ENCODE measurements around the gene ANKRD6. TPM values are rescaled to one million over a fixed set of nuclear protein-coding genes. Genes with fewer than 3 reads are reported as not detected.

Gene ANKRD6
- total and polyA plus RNA-seq, 9 donors = 5.9 to 12.2 (median 7.7) TPM

DNA sequence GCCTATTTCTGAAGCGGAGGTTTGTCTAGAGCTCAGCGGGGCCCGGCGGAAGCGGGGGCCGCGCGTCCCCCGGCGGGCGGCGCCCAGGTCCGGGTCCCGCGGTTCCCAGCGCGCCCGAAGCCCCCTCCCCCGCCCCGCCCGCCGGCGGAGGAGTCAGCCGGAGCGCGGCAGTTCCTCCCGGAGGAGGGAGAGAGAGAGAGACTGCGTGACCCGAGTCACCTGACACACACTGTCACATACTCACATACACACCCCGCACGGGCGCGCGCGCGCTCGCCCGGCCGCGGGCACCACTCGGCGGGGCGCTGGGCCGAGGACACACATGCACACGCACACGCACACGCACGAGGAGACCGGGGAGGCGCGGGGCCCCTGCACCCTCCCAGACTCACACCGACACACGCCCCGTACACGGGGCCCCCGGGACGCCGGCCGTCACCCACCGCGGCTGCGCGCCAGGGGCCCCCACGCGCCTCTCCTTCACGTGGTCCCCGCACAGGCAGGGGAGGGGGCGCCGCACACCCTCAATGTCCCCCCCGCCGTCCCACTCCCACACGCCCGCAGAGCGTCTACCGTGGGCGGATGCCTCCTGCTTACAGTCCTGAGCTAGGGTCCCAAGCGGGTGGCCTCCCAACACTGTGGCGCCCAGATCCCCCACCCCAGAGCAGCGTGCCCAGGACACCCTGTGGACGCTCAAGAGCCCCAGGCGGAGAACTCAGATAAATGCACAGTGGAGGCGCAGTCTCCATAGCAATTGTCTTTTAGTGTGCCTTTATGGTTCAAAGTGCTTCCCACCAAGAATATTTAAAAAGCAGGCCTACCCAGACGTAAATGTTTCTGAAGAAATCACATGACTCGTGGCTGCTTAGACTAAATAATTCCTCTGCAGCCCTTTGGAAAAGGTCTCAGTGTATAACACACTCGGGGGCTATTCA, 20.6 kb upstream of the ANKRD6 start, which contains the start of gene RRAGD:
Gene RRAGD (minus strand): TSS at position 203 of the 935 bp plus-strand sequence. CDS start 280 bp downstream, outside the sequence.
- Histone ChIP-seq H3K4me3 (ENCODE audit: low read length) (peak within 1 kb of the TSS; percentile 65), H3K9me3 (replicated peaks; ENCODE audit: control insufficient read depth, low read depth, low read length) (no peaks in the 10 kb centered on the region), H3K36me3 (ENCODE audit: control insufficient read depth, insufficient read depth, low read length) (no peaks in the 10 kb centered on the region), H3K27me3 (ENCODE audit: control insufficient read depth, insufficient read depth, low read length) (peaks cover 13% of the 10 kb centered on the region), H3K27ac (ENCODE audit: low read length) (peak within 1 kb of the TSS; percentile 85), H3K4me1 (ENCODE audit: control insufficient read depth, insufficient read depth, low read length) (peaks cover 21% of the 10 kb centered on the region)
- peak; percentile 86 for DNase-seq
- under 1% methylated on average over 42 of the region's 85 CpGs for WGBS (ENCODE audit: insufficient coverage)

GRCh38 chr6:89413006-89413400, 19.9 kb upstream of the ANKRD6 start:
- H3K27ac ChIP-seq (ENCODE audit: low read length) = no peak overlapping the region
- WGBS (ENCODE audit: insufficient coverage) = no CpG with 5 or more reads among the region's 9 CpGs
- H3K4me3 ChIP-seq (ENCODE audit: low read length) = peak overlapping the region; percentile 65
- DNase-seq = no peak
- H3K4me1 ChIP-seq (ENCODE audit: control insufficient read depth, insufficient read depth, low read length) = peaks cover 21% of the 10 kb centered on the region
- H3K27me3 ChIP-seq (ENCODE audit: control insufficient read depth, insufficient read depth, low read length) = peaks cover 13% of the 10 kb centered on the region
- H3K9me3 ChIP-seq (replicated peaks; ENCODE audit: control insufficient read depth, low read depth, low read length) = no peaks in the 10 kb centered on the region
- no peaks in the 10 kb centered on the region for H3K36me3 ChIP-seq (ENCODE audit: control insufficient read depth, insufficient read depth, low read length)

GRCh38 chr6:89414215-89414614, 18.7 kb upstream of the ANKRD6 start:
- DNase-seq = no peak
- H3K4me1 ChIP-seq (ENCODE audit: control insufficient read depth, insufficient read depth, low read length) = peaks cover 19% of the 10 kb centered on the region
- no CpG with 5 or more reads among the region's 2 CpGs for WGBS (ENCODE audit: insufficient coverage)
- H3K36me3 ChIP-seq (ENCODE audit: control insufficient read depth, insufficient read depth, low read length) = no peaks in the 10 kb centered on the region
- no peaks in the 10 kb centered on the region for H3K9me3 ChIP-seq (replicated peaks; ENCODE audit: control insufficient read depth, low read depth, low read length)
- H3K27me3 ChIP-seq (ENCODE audit: control insufficient read depth, insufficient read depth, low read length) = peaks cover 13% of the 10 kb centered on the region
- H3K27ac ChIP-seq (ENCODE audit: low read length) = no peak overlapping the region
- H3K4me3 ChIP-seq (ENCODE audit: low read length) = no peak overlapping the region

DNA sequence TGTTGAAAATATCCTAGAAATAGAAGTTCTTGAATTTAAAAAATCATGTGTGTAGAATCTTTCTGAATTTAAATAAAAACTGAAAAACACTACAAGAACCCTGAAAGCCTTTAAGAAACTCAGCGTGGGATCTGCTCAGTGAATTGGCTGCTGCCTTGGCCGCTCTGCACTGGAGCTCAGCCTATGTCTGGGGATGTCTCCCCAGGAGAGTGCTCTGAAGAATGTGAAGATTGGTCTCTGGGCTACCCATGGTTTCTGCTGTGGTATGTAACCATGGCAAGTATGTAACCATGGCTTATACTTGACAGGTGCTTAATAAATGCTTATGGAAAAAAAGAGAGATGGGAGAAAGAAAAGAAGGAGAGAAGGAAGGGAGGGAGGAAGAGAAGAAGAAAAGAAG, 17.8 kb upstream of the ANKRD6 start:
- H3K36me3 ChIP-seq (ENCODE audit: control insufficient read depth, insufficient read depth, low read length) = no peaks in the 10 kb centered on the region
- WGBS (ENCODE audit: insufficient coverage) = 100% methylated on average over 1 of the region's 2 CpGs
- no peak overlapping the region for H3K27ac ChIP-seq (ENCODE audit: low read length)
- peaks cover 13% of the 10 kb centered on the region for H3K27me3 ChIP-seq (ENCODE audit: control insufficient read depth, insufficient read depth, low read length)
- no peak for DNase-seq
- H3K4me1 ChIP-seq (ENCODE audit: control insufficient read depth, insufficient read depth, low read length) = peaks cover 12% of the 10 kb centered on the region
- no peaks in the 10 kb centered on the region for H3K9me3 ChIP-seq (replicated peaks; ENCODE audit: control insufficient read depth, low read depth, low read length)
- no peak overlapping the region for H3K4me3 ChIP-seq (ENCODE audit: low read length)

DNA sequence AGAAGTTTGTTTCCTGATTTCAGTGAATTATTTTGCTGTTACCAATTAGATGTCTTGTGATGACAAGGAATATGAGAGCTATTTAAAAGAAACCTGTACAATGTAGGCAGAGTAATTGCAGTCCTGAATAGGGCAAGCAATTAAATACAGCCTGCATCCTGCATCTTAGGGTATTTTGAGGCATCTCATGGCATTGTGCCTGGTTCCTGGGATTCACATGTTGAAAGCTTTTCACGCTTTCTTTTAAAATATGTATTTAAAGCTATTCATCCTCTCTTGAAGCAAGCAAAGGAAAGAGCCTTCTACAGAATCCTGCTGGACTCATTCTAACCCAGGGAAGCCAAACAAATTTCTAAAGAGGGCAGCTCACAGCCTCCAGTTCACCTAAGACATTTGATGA, 16.2 kb upstream of the ANKRD6 start:
- no CpG with 5 or more reads among the region's 1 CpG for WGBS (ENCODE audit: insufficient coverage)
- no peak for DNase-seq
- Histone ChIP-seq H3K36me3 (ENCODE audit: control insufficient read depth, insufficient read depth, low read length) (no peaks in the 10 kb centered on the region), H3K9me3 (replicated peaks; ENCODE audit: control insufficient read depth, low read depth, low read length) (no peaks in the 10 kb centered on the region), H3K27ac (ENCODE audit: low read length) (no peak overlapping the region), H3K4me3 (ENCODE audit: low read length) (no peak overlapping the region), H3K4me1 (ENCODE audit: control insufficient read depth, insufficient read depth, low read length) (peaks cover 6% of the 10 kb centered on the region), H3K27me3 (ENCODE audit: control insufficient read depth, insufficient read depth, low read length) (peaks cover 9% of the 10 kb centered on the region)

DNA sequence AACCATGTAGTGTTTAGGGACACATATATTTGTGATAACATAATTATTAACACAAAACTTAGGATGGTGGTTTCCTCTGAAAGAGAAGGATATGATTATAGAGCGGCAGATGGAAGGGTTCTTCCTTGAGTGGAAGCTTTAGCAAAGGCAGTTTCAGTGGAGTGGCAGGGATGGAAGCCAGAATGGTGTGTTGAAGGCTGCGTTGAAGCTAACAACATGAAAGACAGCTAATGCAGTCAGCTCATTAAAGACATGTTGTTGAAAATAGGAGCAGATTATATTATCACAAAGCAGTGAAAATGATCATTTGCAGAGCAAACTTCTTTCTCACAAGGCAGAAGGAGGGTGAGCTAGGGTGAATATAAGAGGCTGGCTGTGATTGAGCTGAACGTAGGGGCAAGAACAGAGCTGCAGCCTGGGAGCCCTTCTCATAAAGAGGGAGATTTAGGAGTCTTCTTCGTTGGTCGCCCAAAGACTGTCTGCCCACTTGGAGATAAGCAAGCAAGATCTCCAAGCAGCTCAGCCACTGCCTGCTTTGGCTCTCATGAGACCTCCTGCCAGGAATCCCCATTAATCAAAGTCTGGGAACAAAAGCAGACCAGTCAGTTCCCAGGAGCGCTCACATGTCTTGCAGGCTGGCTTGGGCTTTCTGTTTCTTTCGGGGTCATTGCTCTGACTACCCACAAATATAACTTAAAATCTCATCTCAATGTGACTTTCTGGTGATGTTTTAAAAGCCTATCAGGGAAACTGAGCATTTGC, 2.6 kb upstream of the ANKRD6 start:
- no peak for DNase-seq
- H3K36me3 ChIP-seq (ENCODE audit: control insufficient read depth, insufficient read depth, low read length) = no peaks in the 10 kb centered on the region
- no peaks in the 10 kb centered on the region for H3K9me3 ChIP-seq (replicated peaks; ENCODE audit: control insufficient read depth, low read depth, low read length)
- 39% methylated on average over 3 of the region's 7 CpGs for WGBS (ENCODE audit: insufficient coverage)
- peaks cover 8% of the 10 kb centered on the region for H3K4me1 ChIP-seq (ENCODE audit: control insufficient read depth, insufficient read depth, low read length)
- H3K27me3 ChIP-seq (ENCODE audit: control insufficient read depth, insufficient read depth, low read length) = peaks cover 14% of the 10 kb centered on the region
- no peak overlapping the region for H3K27ac ChIP-seq (ENCODE audit: low read length)
- H3K4me3 ChIP-seq (ENCODE audit: low read length) = no peak overlapping the region

- DNase-seq = peak; percentile 25
- Histone ChIP-seq H3K36me3 (ENCODE audit: control insufficient read depth, insufficient read depth, low read length) (no peaks in the 10 kb centered on the region), H3K9me3 (replicated peaks; ENCODE audit: control insufficient read depth, low read depth, low read length) (no peaks in the 10 kb centered on the region), H3K4me3 (ENCODE audit: low read length) (peak overlapping the region; percentile 64), H3K27me3 (ENCODE audit: control insufficient read depth, insufficient read depth, low read length) (peaks cover 14% of the 10 kb centered on the region), H3K4me1 (ENCODE audit: control insufficient read depth, insufficient read depth, low read length) (peaks cover 8% of the 10 kb centered on the region), H3K27ac (ENCODE audit: low read length) (no peak overlapping the region)
- WGBS (ENCODE audit: insufficient coverage) = under 1% methylated on average over 70 of the region's 80 CpGs
These were observed 549 bp downstream of the ANKRD6 start for GRCh38 chr6:89433252-89434149.

GRCh38 chr6:89434150-89434499, 1.2 kb downstream of the ANKRD6 start:
- no peak overlapping the region for H3K4me3 ChIP-seq (ENCODE audit: low read length)

DNA sequence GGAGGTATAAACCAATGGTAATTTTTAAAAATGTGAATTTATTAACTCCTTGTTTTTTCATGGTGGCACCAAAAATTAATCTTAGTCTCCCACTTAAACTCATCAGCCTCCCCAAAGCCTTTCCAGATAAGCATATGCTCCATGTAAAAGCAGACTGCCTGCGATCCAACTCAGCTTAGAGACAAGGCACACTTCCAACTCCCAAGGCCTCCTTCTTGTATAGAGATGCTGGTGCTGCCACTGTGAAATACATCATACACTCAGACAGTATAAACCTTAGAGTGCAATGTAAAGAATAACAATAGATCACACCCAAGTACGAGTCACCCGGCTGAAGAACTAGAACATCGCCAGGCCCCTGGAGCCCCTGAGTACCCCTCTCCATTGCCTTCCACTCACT, 2.0 kb downstream of the ANKRD6 start:
- Histone ChIP-seq H3K27me3 (ENCODE audit: control insufficient read depth, insufficient read depth, low read length) (peaks cover 14% of the 10 kb centered on the region), H3K9me3 (replicated peaks; ENCODE audit: control insufficient read depth, low read depth, low read length) (no peaks in the 10 kb centered on the region), H3K4me3 (ENCODE audit: low read length) (no peak overlapping the region), H3K36me3 (ENCODE audit: control insufficient read depth, insufficient read depth, low read length) (no peaks in the 10 kb centered on the region), H3K27ac (ENCODE audit: low read length) (no peak overlapping the region), H3K4me1 (ENCODE audit: control insufficient read depth, insufficient read depth, low read length) (peaks cover 8% of the 10 kb centered on the region)
- DNase-seq = peak; percentile 24
- no CpG with 5 or more reads among the region's 4 CpGs for WGBS (ENCODE audit: insufficient coverage)

More at GRCh38 chr6:89434150-89434499, 1.2 kb downstream of the ANKRD6 start:
- Histone ChIP-seq H3K27ac (ENCODE audit: low read length) (no peak overlapping the region), H3K9me3 (replicated peaks; ENCODE audit: control insufficient read depth, low read depth, low read length) (no peaks in the 10 kb centered on the region), H3K4me1 (ENCODE audit: control insufficient read depth, insufficient read depth, low read length) (peaks cover 8% of the 10 kb centered on the region), H3K36me3 (ENCODE audit: control insufficient read depth, insufficient read depth, low read length) (no peaks in the 10 kb centered on the region), H3K27me3 (ENCODE audit: control insufficient read depth, insufficient read depth, low read length) (peaks cover 14% of the 10 kb centered on the region)
- DNase-seq = no peak
- 71% methylated on average over 2 of the region's 3 CpGs for WGBS (ENCODE audit: insufficient coverage)

Data from muscle of leg (tissue), 11 donors.